GM19372 (cell line): Measurements from ENCODE around the gene ZNF780A.
"Not testable (repeated sequence)": the region's sequence is repeated elsewhere in the genome, so short reads cannot be mapped to it uniquely, and the experiment has no call there.

Experiments used
- ATAC-seq: cut with Tn5 transposase; IDR thresholded peaks from one replicate; pipeline ENCODE4 v1.9.1; 2021; ENCODE audit warnings: mild to moderate bottlenecking, low read depth, moderate library complexity; ENCODE audit not compliant: unreplicated experiment

Gene ZNF780A

DNA sequence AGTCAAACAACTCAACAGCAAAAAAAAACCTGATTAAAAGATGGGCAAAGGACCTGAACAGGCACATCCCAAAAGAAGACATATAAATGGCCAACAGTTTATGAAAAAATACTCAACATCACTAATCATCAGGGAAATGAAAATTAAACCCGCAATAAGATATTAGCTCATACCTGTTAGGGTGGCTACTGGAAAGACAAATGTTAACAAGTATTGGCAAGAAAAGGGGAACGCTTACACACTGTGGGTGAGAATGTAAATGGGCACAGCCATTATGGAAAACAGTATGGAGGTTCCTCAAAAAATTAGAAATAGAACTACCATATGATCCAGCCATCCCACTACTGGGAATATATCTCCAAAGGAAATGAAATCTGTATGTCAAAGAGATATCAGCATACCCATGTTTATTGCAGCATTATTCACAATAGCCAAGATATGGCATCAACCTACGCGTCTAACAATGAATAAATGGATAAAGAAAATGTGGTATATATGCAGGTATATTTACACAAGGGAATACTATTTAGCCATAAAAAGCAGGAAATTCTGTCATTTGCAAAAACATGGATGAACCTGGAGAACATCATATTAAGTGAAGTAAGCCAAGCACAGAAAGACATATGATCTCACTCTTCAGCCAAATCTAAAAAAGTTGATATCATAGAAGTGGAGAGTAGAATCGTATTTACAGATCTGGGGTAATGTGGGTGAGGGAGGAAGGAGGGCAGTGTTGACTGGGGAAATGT lies 2.3 kb downstream of the ZNF780A start:
- no peak for ATAC-seq

DNA sequence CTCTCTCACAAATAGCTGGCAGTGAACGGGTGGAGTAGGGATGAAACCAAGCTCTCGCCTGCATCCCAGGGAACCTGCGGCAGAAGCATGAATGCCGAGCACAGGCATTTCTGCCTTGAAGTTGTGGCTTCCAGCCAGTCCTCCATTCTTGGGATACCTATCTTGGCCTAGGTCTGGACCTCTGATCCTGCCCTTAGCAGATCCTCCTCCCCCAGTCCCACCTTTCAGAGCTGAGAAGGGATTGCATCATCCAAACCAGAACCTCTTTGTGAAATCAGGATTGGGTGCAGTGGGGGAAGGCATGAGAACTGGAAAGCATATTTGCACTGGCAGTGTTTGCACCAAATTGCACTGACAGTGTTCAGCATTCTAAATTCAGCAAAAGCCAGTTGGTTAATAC lies 5.8 kb downstream of the ZNF780A start:
- ATAC-seq = no peak

DNA sequence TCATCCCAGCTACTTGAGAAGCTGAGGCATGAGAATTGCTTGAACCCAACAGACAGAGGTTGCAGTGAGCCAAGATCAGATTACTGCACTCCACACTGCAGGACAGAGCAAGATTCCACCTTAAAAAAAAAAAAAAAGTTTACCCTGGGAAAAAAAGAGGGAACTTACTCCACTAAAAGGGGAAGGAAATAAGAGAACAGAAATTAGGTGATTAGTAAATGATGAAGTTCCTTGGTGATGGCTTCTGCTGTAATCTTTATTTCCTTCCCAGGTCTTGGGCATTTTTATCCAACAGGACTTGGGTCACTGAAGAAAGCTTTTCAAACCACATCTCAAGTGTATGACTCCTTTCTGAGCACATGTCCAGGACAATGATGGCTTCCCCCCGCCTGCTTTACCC lies 9.3 kb downstream of the ZNF780A start:
- no peak for ATAC-seq

DNA sequence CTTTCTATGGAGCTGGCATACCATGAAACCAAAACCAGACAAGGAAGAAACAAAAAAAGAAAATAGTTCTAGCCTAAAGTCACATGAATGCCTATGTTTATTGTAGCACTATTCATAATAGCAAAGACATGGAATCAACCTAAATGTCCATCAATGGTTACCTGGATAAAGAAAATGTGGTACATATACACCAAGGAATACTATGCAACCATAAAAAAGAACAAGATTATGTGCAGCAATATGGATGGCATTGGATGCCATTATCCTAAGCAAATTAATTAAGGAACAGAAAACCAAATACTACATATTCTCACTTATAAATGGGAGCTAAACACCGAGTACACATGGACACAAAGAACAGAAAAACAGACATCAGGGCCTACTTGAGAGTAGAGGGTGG lies 10.5 kb downstream of the ZNF780A start:
- ATAC-seq = no peak

DNA sequence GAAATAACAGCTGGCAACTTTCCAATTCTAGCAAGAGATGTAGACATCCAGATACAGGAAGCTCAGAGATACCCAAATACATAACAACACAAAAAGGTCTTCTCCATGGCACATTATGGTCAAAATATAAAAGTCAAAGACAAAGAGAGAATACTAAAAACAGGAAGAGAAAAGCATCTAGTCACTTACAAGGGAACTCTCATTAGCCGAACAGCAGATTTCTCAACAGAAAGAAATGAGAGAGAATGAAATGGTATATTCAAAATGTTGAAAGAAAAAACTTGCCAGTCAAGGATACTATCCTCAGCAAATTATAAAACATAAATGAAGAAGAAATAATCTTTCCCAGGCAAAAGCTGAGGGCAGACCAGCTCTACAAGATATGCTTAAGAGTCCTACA lies 12.4 kb downstream of the ZNF780A start:
- no peak for ATAC-seq

DNA sequence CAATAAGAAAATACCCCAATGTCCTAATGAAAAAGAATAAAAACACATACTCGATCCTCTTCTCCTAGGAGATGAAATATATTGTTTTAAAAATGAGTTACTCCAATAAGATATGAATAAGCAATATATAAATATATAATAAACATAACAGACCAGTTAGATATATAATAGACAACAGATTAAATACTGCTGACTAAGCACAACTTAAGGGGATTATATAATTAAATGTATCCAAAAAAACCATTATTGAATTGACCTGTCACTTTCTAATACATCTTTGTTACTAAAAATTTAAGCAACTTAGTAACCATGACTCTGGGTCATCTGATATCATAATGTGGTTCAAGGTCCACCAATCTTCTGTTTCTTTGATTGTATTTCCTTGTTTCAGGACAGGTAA lies 20.7 kb downstream of the ZNF780A start:
- no peak for ATAC-seq

DNA sequence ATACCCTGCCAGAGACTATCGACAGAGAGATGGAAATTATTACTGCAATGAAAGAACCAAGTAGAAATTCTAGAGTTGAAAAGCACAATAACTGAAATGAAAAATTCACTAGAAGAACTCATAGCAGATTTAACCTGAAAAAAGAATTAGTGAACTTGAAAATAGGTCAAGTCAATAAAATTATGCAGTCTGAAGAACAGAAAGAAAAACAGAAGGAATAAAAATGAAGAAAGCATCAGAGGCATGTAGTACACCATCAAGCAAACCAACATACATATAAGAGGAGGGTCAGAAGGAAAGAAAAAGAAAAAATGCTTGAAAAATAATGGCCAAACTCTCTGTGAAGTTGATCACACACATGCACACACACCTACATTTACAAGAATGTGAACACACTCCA lies 31.1 kb downstream of the ZNF780A start:
- no peak for ATAC-seq

DNA sequence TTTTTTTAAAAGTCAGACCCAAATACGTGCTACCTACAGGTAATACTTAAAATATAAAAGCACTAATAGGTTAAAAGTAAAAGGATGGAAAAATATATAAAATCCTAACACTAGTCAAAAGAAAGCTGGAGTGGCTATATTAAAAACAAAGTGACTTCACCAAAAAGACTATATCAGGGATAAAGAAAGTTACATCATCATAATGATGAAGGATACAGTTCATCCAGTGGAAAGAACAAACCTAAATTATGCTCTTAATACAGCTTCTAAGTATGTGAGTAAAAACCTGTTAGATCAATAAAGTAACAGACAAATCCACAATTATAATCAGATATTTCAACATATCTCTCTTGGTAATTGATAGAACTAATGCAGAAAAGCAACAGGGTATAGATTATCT lies 33.6 kb downstream of the ZNF780A start:
- no peak for ATAC-seq

DNA sequence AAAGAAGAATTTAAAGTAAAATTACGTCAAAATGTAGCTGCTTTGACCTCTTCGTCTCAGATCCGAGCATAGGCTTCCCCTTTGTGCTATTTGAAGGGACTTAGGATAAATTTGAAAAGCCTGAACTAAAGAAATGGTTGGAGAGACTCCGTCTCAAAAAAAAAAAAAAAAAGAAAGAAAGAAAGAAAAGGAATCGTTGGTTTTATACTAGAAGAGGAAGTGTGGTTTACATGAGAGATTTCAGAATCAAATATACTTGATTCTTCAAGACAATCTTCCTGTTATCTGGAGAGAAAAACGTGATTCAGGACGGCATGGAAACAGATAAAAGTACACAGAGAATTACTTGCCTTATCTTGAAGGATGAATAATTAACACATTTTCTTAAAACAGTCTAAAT lies 34.2 kb downstream of the ZNF780A start:
- no peak for ATAC-seq

DNA sequence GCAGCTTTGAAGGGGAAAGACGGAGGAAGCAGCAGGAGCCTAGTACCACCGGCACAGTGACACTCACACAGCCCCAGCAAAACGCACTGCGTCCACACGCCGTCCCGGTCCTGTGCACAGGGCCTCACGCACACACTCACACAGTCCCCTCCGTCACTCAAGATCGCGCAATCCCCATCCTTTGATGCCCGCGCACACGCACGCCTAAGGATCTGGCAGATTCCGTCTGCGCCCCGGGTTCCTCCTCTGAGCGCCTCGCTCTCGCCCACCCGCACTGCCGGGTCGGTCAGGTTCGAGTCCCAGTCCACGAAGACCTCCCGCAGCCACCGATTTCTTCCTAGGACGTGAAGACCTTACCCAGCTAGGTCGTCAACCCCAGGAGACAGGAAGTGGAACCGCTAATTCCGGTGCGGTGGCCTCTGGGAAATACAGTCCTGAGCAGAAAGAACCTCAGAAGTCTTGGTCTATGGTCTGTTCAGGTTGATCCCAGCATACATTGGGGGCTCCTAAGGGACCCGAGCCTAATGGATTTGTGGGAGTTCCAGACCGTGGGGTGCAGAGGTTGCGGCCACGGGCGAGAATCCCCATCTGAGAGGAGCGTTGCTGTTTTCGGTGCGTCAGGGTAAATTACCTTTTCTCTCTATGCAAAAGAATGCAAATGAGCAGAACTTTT lies 34.8 kb downstream of the ZNF780A start, which contains the start of gene ZNF780B:
ZNF780B (minus strand) TSS at position 400 of the 673 bp plus-strand sequence. CDS start 5,899 bp downstream, outside the sequence.
- peak; percentile 59 for ATAC-seq

DNA sequence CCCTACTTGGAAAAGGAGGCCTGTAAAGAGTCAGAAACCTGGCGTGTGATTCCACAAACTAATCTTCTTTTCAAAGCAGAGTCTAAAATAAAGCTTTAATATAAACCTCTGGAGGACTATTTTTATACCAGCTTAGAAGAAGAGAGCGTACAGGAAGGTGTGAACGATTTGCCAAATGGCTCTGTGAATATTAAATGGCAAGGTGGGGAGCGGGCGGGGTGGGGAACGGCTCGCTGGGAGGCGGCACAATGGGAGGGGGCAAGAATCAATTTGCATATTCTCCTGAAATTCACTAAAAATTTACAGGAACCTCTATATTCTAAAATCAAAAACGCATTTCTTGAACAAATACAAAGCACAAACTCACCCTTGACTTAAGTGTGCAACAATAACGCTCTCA lies 35.7 kb downstream of the ZNF780A start:
- no peak for ATAC-seq

DNA sequence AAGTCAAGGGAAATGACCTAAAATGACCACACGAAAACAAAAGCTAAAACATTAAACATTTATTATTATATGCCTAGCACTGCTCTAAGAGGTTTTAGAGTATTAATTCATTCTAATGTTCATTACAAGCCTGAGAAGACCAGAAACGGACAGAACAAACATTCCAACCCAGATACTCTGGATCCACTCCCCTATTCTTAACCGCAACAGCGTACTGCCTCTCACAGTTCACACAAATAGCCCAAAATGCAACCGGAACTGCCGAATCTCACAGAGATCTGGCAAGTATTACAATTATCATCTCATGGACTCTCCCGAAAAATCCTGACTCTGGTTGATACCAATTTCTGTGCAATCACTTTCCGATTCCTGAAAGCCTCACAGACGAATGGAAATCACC lies 36.1 kb downstream of the ZNF780A start:
- no peak for ATAC-seq

DNA sequence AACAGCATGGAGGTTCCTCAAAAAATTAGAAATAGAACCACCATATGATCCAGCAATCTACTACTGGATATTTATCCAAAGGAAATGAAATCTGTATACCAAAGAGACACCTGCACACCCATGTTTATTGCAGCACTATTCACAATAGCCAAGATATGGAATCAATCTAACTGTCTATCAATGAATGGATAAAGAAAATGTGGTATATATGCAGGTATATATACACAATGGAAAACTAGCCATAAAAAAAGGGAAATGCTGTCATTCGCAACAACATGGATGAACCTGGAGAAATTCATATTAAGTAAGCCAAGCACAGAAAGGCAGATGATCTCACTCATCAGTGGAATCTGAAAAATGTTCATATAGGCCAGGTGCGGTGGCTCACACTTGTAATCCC lies 37.3 kb downstream of the ZNF780A start:
- no peak for ATAC-seq

DNA sequence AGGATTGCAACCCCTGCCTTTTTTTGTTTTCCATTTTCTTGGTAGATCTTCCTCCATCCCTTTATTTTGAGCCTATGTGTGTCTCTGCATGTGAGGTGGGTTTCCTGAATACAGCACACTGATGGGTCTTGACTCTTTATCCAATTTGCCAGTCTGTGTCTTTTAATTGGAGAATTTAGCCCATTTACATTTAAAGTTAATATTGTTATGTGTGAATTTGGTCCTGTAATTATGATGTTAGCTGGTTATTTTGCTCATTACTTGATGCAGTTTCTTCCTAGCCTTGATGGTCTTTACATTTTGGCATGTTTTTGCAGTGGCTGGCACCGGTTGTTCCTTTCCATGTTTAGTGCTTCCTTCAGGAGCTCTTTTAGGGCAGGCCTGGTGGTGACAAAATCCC lies 49.0 kb downstream of the ZNF780A start:
- not testable (repeated sequence) for ATAC-seq

DNA sequence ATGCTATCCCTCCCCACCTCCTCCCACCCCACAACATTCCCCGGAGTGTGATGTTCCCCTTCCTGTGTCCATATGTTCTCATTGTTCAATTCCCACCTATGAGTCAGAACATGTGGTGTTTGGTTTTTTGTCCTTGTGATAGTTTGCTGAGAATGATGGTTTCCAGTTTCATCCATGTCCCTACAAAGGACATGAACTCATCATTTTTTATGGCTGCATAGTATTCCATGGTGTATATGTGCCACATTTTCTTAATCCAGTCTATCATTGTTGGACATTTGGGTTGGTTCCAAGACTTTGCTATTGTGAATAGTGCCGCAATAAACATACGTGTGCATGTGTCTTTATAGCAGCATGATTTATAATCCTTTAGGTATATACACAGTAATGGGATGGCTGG lies 52.7 kb downstream of the ZNF780A start:
- not testable (repeated sequence) for ATAC-seq

DNA sequence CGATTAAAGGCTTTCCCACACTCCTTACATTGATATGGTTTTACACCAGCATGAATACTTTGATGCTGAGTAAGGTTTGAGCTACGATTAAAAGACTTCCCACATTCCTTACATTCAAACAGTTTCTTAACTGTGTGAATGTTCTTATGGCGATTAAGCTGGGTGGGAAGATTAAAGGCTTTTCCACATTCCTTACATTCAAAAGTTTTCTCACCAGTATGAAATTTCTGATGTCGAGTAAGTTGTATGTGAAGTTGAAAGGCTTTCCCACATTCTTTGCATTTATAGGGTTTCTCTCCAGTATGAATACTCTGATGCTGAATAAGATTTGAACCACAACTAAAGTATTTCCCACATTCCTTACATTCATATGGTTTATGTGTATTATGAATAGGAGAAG lies 54.7 kb downstream of the ZNF780A start:
- no peak for ATAC-seq

DNA sequence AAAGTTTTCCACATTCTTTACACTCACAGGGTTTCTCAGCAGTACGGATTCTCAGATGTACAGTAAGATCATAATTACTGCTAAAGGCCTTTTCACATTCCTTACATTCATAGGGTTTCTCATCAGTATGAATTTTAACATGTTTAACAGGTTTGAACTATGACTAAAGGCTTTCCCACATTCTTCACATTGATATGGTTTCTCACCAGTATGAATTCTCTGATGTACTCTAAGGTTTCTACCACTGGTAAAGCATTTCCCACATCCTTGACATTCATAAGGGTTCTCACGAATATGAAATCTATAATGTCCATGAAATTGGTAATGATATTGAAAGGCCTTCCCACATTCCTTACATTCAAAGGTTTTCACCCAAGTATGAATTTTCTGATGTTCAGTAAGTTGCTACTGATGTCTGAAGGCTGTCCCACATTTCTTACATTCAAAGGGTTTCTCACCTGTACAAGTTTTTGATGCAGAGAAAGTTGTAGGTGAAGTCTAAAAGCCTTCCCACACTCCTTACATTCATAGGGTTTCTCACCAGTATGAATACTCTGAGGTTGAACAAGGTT lies 56.7 kb downstream of the ZNF780A start:
- no peak for ATAC-seq

DNA sequence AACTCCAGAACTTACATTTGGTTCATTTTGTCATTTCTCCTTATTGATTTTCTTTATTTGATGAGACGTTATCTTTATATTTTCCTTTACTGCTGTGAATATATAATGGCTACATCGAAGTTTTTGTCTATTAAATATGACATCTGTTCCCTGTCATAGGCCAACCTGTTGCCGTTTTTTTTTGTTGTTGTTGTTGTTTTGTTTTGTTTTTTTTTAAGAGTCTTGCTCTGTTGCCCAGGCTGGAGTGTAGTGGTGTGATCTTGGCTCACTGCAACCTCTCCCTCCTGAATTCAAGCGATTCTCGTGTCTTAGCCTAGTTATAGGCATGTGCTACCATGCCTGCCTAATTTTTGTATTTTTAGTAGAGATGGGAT lies 64.2 kb downstream of the ZNF780A start:
- ATAC-seq = no peak

DNA sequence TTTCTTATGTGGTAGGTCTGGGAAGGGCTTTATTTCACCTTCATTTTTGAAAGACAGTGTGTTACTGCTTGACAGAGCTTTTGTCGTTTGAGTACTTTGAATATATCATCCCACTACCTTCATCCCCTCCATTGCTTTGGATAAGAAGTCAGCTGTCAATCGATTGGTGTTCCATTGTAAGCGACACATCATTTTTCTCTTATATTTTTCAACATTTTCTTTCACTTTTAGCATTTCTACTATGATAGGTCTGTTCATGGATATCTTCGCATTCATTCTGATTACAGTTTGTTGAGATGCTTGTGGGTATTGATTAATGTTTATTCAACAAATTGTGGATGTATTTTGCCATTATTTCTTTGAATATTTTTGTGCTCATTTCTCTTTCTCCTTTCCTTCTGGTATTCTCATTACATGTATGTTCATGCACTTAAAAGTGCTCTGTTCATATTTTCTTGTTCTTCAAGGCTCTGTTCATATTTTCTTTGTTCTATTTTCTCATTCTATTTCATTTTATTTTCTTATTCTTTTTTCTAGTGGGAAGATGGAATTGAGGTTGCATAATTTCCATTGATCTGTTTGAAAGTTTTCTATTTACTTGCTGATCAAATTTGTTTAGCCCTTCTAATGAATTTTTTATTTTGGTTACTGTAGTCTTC lies 64.7 kb downstream of the ZNF780A start:
- no peak for ATAC-seq

DNA sequence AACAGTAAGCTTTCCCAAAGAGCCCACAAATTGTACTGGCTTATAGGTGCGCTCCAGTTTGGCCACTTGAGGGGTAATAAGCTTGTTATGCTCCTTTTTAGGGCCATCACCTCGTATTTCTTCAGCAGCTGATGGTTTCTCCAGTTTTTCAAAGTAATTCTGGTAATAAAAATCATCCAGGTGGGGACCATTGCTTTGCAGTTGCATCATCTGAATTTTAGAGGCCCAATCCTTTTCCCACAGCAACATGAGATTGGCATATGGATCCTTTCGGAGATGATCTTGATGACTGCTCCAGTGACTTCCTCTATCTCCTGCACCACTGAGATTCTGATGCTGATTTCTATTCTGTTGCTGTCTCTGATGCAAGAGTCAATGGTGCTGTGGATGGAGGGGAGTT lies 66.8 kb downstream of the ZNF780A start:
- no peak for ATAC-seq
